ENCODE measurements around the gene REELD1. TPM values are rescaled to one million over a fixed set of nuclear protein-coding genes. Genes with fewer than 3 reads are reported as not detected.

Gene REELD1
- total RNA-seq: not detected
- long read RNA-seq: 0 reads

- DNase-seq (ENCODE audit: missing footprints): no peak
- intact Hi-C loops (cut with DNase I): no loop called here
- no peak for ATAC-seq
Measured at GRCh38 chr4:146214238-146214637, at the start of gene REELD1. REELD1 (plus strand) TSS chr4:146214538; CDS start chr4:146216953, 2,415 bp downstream.

GRCh38 chr4:146165221-146165620 is 49.1 kb upstream of the REELD1 start:
- intact Hi-C loops (cut with DNase I): no loop called here
- DNase-seq (ENCODE audit: missing footprints) (no peak), ATAC-seq (no peak)

GRCh38 chr4:146165840-146166239 is 48.5 kb upstream of the REELD1 start:
- DNase-seq (ENCODE audit: missing footprints) (no peak), ATAC-seq (no peak)
- intact Hi-C loops (cut with DNase I): no loop called here

GRCh38 chr4:146170149-146170548 is 44.2 kb upstream of the REELD1 start:
- ATAC-seq: no peak
- no peak for DNase-seq (ENCODE audit: missing footprints)
- intact Hi-C loops (cut with DNase I): loop anchor here (10.0 kb wide), 1 partner anchor 235 kb away; the partner anchor contains the start of gene ZNF827

- DNase-seq (ENCODE audit: missing footprints): peak; percentile 93
- ATAC-seq: peak; percentile 98
- intact Hi-C loops (cut with DNase I): loop anchor here (10.0 kb wide), 1 partner anchor 241 kb away; the partner anchor contains the start of gene ZNF827
Measured at GRCh38 chr4:146175541-146176453, 38.5 kb upstream of the REELD1 start, which contains the start of gene LSM6. LSM6 (plus strand) TSS chr4:146175718; CDS start chr4:146182922, 7,204 bp downstream.

GRCh38 chr4:146176891-146177290 is 37.4 kb upstream of the REELD1 start:
- intact Hi-C loops (cut with DNase I): loop anchor here (10.0 kb wide), 1 partner anchor 242 kb away; the partner anchor contains the start of gene ZNF827
- DNase-seq (ENCODE audit: missing footprints) (no peak), ATAC-seq (no peak)

- intact Hi-C loops (cut with DNase I): loop anchor here (10.0 kb wide), 1 partner anchor 243 kb away; the partner anchor contains the start of gene ZNF827
- no peak for DNase-seq (ENCODE audit: missing footprints)
Measured at GRCh38 chr4:146178126-146178525, 36.2 kb upstream of the REELD1 start.

GRCh38 chr4:146179784-146180370 is 34.5 kb upstream of the REELD1 start:
- ATAC-seq: no peak
- intact Hi-C loops (cut with DNase I): loop anchor here (10.0 kb wide), 1 partner anchor 245 kb away; the partner anchor contains the start of gene ZNF827
- DNase-seq (ENCODE audit: missing footprints): no peak

More at GRCh38 chr4:146178126-146178525, 36.2 kb upstream of the REELD1 start:
- ATAC-seq: no peak

GRCh38 chr4:146182443-146182842 is 31.9 kb upstream of the REELD1 start:
- no peak for DNase-seq (ENCODE audit: missing footprints)
- no peak for ATAC-seq
- intact Hi-C loops (cut with DNase I): no loop called here

GRCh38 chr4:146183209-146183608 is 31.1 kb upstream of the REELD1 start:
- no peak for DNase-seq (ENCODE audit: missing footprints)
- intact Hi-C loops (cut with DNase I): no loop called here
- no peak for ATAC-seq

- ATAC-seq: no peak
- no peak for DNase-seq (ENCODE audit: missing footprints)
- intact Hi-C loops (cut with DNase I): no loop called here
Measured at GRCh38 chr4:146186041-146186440, 28.3 kb upstream of the REELD1 start.

GRCh38 chr4:146186596-146186995 is 27.7 kb upstream of the REELD1 start:
- DNase-seq (ENCODE audit: missing footprints) (no peak), ATAC-seq (no peak)
- intact Hi-C loops (cut with DNase I): no loop called here

- ATAC-seq: no peak
- intact Hi-C loops (cut with DNase I): no loop called here
Measured at GRCh38 chr4:146190456-146190855, 23.9 kb upstream of the REELD1 start.

GRCh38 chr4:146191766-146192458 is 22.4 kb upstream of the REELD1 start:
- no peak for DNase-seq (ENCODE audit: missing footprints)
- intact Hi-C loops (cut with DNase I): no loop called here
- peak; percentile 79 for ATAC-seq

More at GRCh38 chr4:146190456-146190855, 23.9 kb upstream of the REELD1 start:
- no peak for DNase-seq (ENCODE audit: missing footprints)

- no peak for ATAC-seq
- intact Hi-C loops (cut with DNase I): no loop called here
Measured at GRCh38 chr4:146193628-146194027, 20.7 kb upstream of the REELD1 start.

GRCh38 chr4:146194212-146194611 is 20.1 kb upstream of the REELD1 start:
- no peak for DNase-seq (ENCODE audit: missing footprints)
- intact Hi-C loops (cut with DNase I): no loop called here
- no peak for ATAC-seq

More at GRCh38 chr4:146193628-146194027, 20.7 kb upstream of the REELD1 start:
- DNase-seq (ENCODE audit: missing footprints): no peak

GRCh38 chr4:146202665-146203064 is 11.7 kb upstream of the REELD1 start:
- DNase-seq (ENCODE audit: missing footprints): no peak
- intact Hi-C loops (cut with DNase I): no loop called here
- no peak for ATAC-seq

GRCh38 chr4:146207410-146207809 is 6.9 kb upstream of the REELD1 start:
- intact Hi-C loops (cut with DNase I): no loop called here
- ATAC-seq: no peak
- DNase-seq (ENCODE audit: missing footprints): no peak

GRCh38 chr4:146210890-146211289 is 3.4 kb upstream of the REELD1 start:
- ATAC-seq (no peak), DNase-seq (ENCODE audit: missing footprints) (no peak)
- intact Hi-C loops (cut with DNase I): no loop called here

All from Right ventricle myocardium inferior (tissue), 1 donor.